Mesothelial cell of epicardium (in vitro differentiated cells): ENCODE measurements around the gene KCNIP4. TPM values are rescaled to one million over a fixed set of nuclear protein-coding genes. Genes with fewer than 3 reads are reported as not detected.

ENCODE experiments used
- DNase-seq, 2 experiments: peaks; one replicate each; pipeline ENCODE4 v3.0.0; 2021; ENCODE audit warnings: low spot score in 2 of 2; ENCODE audit not compliant: unreplicated experiment in 2 of 2
- H3K27ac Mint-ChIP-seq: 2 replicates; pipeline ENCODE4 v1.8.0; 2021; ENCODE audit warnings: mixed read lengths
- H3K27me3 Mint-ChIP-seq: 2 replicates; pipeline ENCODE4 v1.8.0; 2021; ENCODE audit warnings: low read depth, mixed read lengths
- H3K36me3 Mint-ChIP-seq: 2 replicates; pipeline ENCODE4 v1.8.0; 2021; ENCODE audit warnings: mixed read lengths
- H3K4me1 Mint-ChIP-seq: 2 replicates; pipeline ENCODE4 v1.8.0; 2021; ENCODE audit warnings: mixed read lengths
- H3K4me3 Mint-ChIP-seq: 2 replicates; pipeline ENCODE4 v1.8.0; 2021; ENCODE audit warnings: mild to moderate bottlenecking, moderate library complexity, mixed read lengths
- H3K9me3 Mint-ChIP-seq: 2 replicates; pipeline ENCODE4 v1.8.0; 2021; ENCODE audit warnings: mixed read lengths
- CTCF ChIP-seq: fragments of 200-600 bp; sonication (generic); IDR thresholded peaks from one replicate; pipeline ENCODE4 v1.5.0; 2021; ENCODE audit warnings: antibody characterized with exemption; ENCODE audit not compliant: unreplicated experiment
- total RNA-seq: library from RNA; stranded (reverse); gene quantifications from 3 replicates; pipeline ENCODE4 v1.2.1, GENCODE V29; 2021

The KCNIP4 gene
- total RNA-seq, 1 donor from 2014 or later = 3.0 TPM

GRCh38 chr4:21652508-21653231 is 295.9 kb downstream of the KCNIP4 start:
- no peak overlapping the region for H3K27ac Mint-ChIP-seq
- H3K27me3 Mint-ChIP-seq = no peaks in the 10 kb centered on the region
- H3K4me3 Mint-ChIP-seq = no peak overlapping the region
- H3K4me1 Mint-ChIP-seq = peaks cover 20% of the 10 kb centered on the region
- no peak for TF ChIP-seq CTCF
- no peaks in the 10 kb centered on the region for H3K9me3 Mint-ChIP-seq
- H3K36me3 Mint-ChIP-seq = no peaks in the 10 kb centered on the region
- no peak for DNase-seq

- H3K4me3 Mint-ChIP-seq = no peak overlapping the region
- no peak overlapping the region for H3K27ac Mint-ChIP-seq
- no peak for TF ChIP-seq CTCF
- no peaks in the 10 kb centered on the region for H3K9me3 Mint-ChIP-seq
- DNase-seq = no peak
- H3K27me3 Mint-ChIP-seq = no peaks in the 10 kb centered on the region
- peaks cover 11% of the 10 kb centered on the region for H3K4me1 Mint-ChIP-seq
- no peaks in the 10 kb centered on the region for H3K36me3 Mint-ChIP-seq
Observed at GRCh38 chr4:21649391-21650090, 299.0 kb downstream of the KCNIP4 start.

GRCh38 chr4:21645776-21646175 is 302.8 kb downstream of the KCNIP4 start:
- Mint-ChIP-seq H3K4me1 (peaks cover 7% of the 10 kb centered on the region), H3K4me3 (no peak overlapping the region), H3K27me3 (no peaks in the 10 kb centered on the region), H3K36me3 (no peaks in the 10 kb centered on the region), H3K27ac (no peak overlapping the region), H3K9me3 (no peaks in the 10 kb centered on the region)
- DNase-seq = no peak
- no peak for TF ChIP-seq CTCF

GRCh38 chr4:21641696-21642095 is 306.9 kb downstream of the KCNIP4 start:
- no peak for TF ChIP-seq CTCF
- DNase-seq = no peak
- H3K4me3 Mint-ChIP-seq = no peak overlapping the region
- no peaks in the 10 kb centered on the region for H3K27me3 Mint-ChIP-seq
- no peaks in the 10 kb centered on the region for H3K9me3 Mint-ChIP-seq
- H3K4me1 Mint-ChIP-seq = no peaks in the 10 kb centered on the region
- H3K36me3 Mint-ChIP-seq = no peaks in the 10 kb centered on the region
- H3K27ac Mint-ChIP-seq = no peak overlapping the region

GRCh38 chr4:21638171-21638725 is 310.3 kb downstream of the KCNIP4 start:
- Mint-ChIP-seq H3K4me1 (no peaks in the 10 kb centered on the region), H3K9me3 (no peaks in the 10 kb centered on the region), H3K27me3 (no peaks in the 10 kb centered on the region), H3K27ac (no peak overlapping the region), H3K4me3 (no peak overlapping the region), H3K36me3 (no peaks in the 10 kb centered on the region)
- DNase-seq = no peak
- no peak for TF ChIP-seq CTCF
